UCSD-AML1 (cell line): ENCODE results near the gene COX7A2.

Experiments used
- DNase-seq: peaks from one replicate; lab custom pipeline; 2025; ENCODE audit not compliant: unreplicated experiment; lab: John Stamatoyannopoulos, UW

COX7A2 gene

GRCh38 chr6:75243333-75244062 lies at the start of gene COX7A2:
COX7A2 (minus strand) TSS chr6:75243801; CDS start chr6:75243734, 67 bp downstream.
- DNase-seq: peak; percentile 91

GRCh38 chr6:75292555-75292954 lies 49.0 kb upstream of the COX7A2 start:
- DNase-seq: no peak

- no peak for DNase-seq
These were observed 48.1 kb upstream of the COX7A2 start for GRCh38 chr6:75291744-75292143.

GRCh38 chr6:75291331-75291730 lies 47.7 kb upstream of the COX7A2 start:
- peak; percentile 50 for DNase-seq

GRCh38 chr6:75290136-75290945 lies 46.7 kb upstream of the COX7A2 start:
- no peak for DNase-seq

GRCh38 chr6:75288023-75288422 lies 44.4 kb upstream of the COX7A2 start:
- DNase-seq: no peak

GRCh38 chr6:75287424-75287823 lies 43.8 kb upstream of the COX7A2 start:
- no peak for DNase-seq

GRCh38 chr6:75286955-75287354 lies 43.4 kb upstream of the COX7A2 start:
- no peak for DNase-seq

GRCh38 chr6:75285283-75285639 lies 41.7 kb upstream of the COX7A2 start:
- DNase-seq: no peak

GRCh38 chr6:75284632-75285282 lies 41.2 kb upstream of the COX7A2 start, which contains the start of gene TMEM30A:
TMEM30A (minus strand) TSS chr6:75284792; CDS start chr6:75284638, 154 bp downstream.
- peak; percentile 96 for DNase-seq

GRCh38 chr6:75283907-75284631 lies 40.5 kb upstream of the COX7A2 start:
- DNase-seq: peak; percentile 42

GRCh38 chr6:75282706-75283105 lies 39.1 kb upstream of the COX7A2 start:
- no peak for DNase-seq

- DNase-seq: no peak
These were observed 38.1 kb upstream of the COX7A2 start for GRCh38 chr6:75281653-75282052.

- DNase-seq: no peak
These were observed 36.7 kb upstream of the COX7A2 start for GRCh38 chr6:75280131-75280855.

- no peak for DNase-seq
These were observed 35.8 kb upstream of the COX7A2 start for GRCh38 chr6:75279418-75279817.

GRCh38 chr6:75278474-75279077 lies 35.0 kb upstream of the COX7A2 start:
- no peak for DNase-seq

GRCh38 chr6:75275067-75275466 lies 31.5 kb upstream of the COX7A2 start:
- DNase-seq: no peak

- DNase-seq: no peak
These were observed 29.4 kb upstream of the COX7A2 start for GRCh38 chr6:75273009-75273408.

GRCh38 chr6:75272145-75272840 lies 28.7 kb upstream of the COX7A2 start:
- DNase-seq: peak; percentile 17
